Fibroblast of lung (primary cell): ENCODE measurements around the gene PYGB. TPM values are rescaled to one million over a fixed set of nuclear protein-coding genes. Genes with fewer than 3 reads are reported as not detected.

Experiments used
- DNase-seq, 2 donors: peaks; one replicate each; pipeline versions ENCODE4 v3.0.0 to v3.0.0-alpha.2; 2010; ENCODE audit warnings: low read depth in 2 of 2
- H2AFZ ChIP-seq: 2 replicates; pipeline ENCODE4 v1.5.1; 2012; ENCODE audit warnings: low read length, control low read depth, inconsistent platforms
- H3K27ac ChIP-seq: 2 replicates; pipeline ENCODE4 v1.5.1; 2011; ENCODE audit warnings: low read length, control low read depth; ENCODE audit not compliant: insufficient read depth
- H3K27me3 ChIP-seq: 2 replicates; pipeline ENCODE4 v1.5.1; 2011; ENCODE audit warnings: mild to moderate bottlenecking, low read length; ENCODE audit not compliant: control insufficient read depth, insufficient read depth
- H3K36me3 ChIP-seq: 2 replicates; pipeline ENCODE4 v1.5.1; 2011; ENCODE audit warnings: low read length; ENCODE audit not compliant: control insufficient read depth, insufficient read depth
- H3K4me1 ChIP-seq: 2 replicates; pipeline ENCODE4 v1.5.1; 2011; ENCODE audit warnings: low read length; ENCODE audit not compliant: control insufficient read depth, insufficient read depth; ENCODE audit errors: extremely low read depth
- H3K4me2 ChIP-seq: 2 replicates; pipeline ENCODE4 v1.5.1; 2011; ENCODE audit warnings: low read length, control low read depth; ENCODE audit not compliant: insufficient read depth; ENCODE audit errors: extremely low read depth
- H3K4me3 ChIP-seq, 4 experiments: fragments of 200-600 bp in 1 of 4; sonication (generic) in 1 of 4; replicated peaks in 1 of 4; 2 replicates each; pipeline ENCODE4 v1.5.1; 2011 to 2016; ENCODE audit warnings: low read length in 4 of 4, low read depth in 3 of 4, mild to moderate bottlenecking in 3 of 4, control low read depth in 2 of 4, inconsistent platforms in 1 of 4, mixed read lengths in 1 of 4; ENCODE audit not compliant: insufficient read depth in 1 of 4; ENCODE audit errors: control extremely low read depth in 1 of 4
- H3K79me2 ChIP-seq: 2 replicates; pipeline ENCODE4 v1.5.1; 2012; ENCODE audit warnings: mild to moderate bottlenecking, low read length, inconsistent platforms; ENCODE audit not compliant: control insufficient read depth, insufficient read depth
- H3K9ac ChIP-seq: 2 replicates; pipeline ENCODE4 v1.5.1; 2011; ENCODE audit warnings: mild to moderate bottlenecking, low read length, control low read depth; ENCODE audit not compliant: insufficient read depth
- H3K9me3 ChIP-seq: 2 replicates; pipeline ENCODE4 v1.5.1; 2012; ENCODE audit warnings: low read depth, low read length; ENCODE audit not compliant: control insufficient read depth, insufficient read depth
- H4K20me1 ChIP-seq: 2 replicates; pipeline ENCODE4 v1.5.1; 2011; ENCODE audit warnings: low read length; ENCODE audit not compliant: control insufficient read depth, insufficient read depth; ENCODE audit errors: extremely low read depth
- EZH2 ChIP-seq: IDR thresholded peaks from 2 replicates; pipeline ENCODE4 v1.5.1; 2012; ENCODE audit warnings: low read length, control low read depth, mild to moderate bottlenecking; ENCODE audit errors: missing control alignments
- polyA plus RNA-seq, 2 donors: library from polyadenylated mRNA; depleted of rRNA in 1 of 2; stranded (reverse) in 1 of 2; unstranded in 1 of 2; fragments of >200 nt; gene quantifications; 2 replicates each; pipeline ENCODE4 v1.2.1, GENCODE V29; 2011 to 2012; ENCODE audit warnings: missing spikeins in 1 of 2
- total RNA-seq: library from RNA; depleted of rRNA; stranded (reverse); fragments of >200 nt; gene quantifications from 2 replicates; pipeline ENCODE4 v1.2.1, GENCODE V29; 2014
- TF ChIP-seq, protein P1 (sequence below), 2 donors: IDR thresholded peaks in 1 of 2; conservative IDR thresholded peaks in 1 of 2; 1 replicate in 1 of 2; 2 replicates in 1 of 2; pipeline ENCODE4 v1.5.1; 2011 to 2012; ENCODE audit warnings: low read length in 2 of 2, control low read depth in 1 of 2, inconsistent platforms in 1 of 2, low read depth in 1 of 2, mild to moderate bottlenecking in 1 of 2

Gene PYGB
- total and polyA plus RNA-seq, 2 donors (not counting 1 experiment from before 2014, with no cell fraction given), result 37.0 to 89.5 TPM

DNA sequence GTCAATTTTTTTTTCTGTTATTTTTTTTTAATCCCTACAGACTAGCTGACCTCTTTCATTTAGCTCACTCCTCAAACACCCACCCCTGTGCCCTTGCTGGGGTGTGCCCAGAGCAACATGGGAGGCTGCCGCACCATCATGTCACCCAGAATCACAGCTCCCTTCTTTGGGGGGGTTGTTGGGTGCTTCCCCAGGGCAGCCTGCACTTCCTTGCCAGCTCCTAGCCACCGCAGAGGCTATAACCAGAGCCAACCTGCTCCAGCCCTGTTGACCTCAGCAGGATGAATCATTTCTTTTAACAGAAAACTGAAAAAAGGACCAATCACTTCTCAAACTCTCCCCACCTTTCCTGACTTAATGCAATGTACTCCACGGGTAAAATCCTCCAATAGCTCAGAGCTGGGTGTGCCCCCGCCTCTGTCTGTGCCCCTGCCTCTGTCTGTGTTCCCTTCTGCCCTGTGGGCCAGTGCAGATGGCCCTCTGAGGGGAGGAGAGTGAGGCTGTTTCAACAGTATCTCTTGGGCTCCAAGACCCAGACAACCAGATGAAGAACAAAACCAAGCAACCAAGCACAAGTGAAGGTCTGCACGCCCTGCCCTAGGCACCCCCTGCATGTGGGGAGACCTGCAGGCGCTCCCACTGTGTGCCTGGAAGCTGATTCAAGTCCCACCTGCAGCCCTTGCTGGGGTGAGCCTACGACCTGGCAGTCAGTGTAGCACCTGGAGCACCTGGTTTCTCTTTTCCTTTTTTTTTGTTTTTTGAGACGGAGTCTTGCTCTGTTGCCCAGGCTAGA lies 67.7 kb downstream of the PYGB start:
- Histone ChIP-seq H3K9ac (no peak overlapping the region), H3K4me2 (no peak overlapping the region)
- DNase-seq, result peak in 1 of 2 donors; percentile 74

DNA sequence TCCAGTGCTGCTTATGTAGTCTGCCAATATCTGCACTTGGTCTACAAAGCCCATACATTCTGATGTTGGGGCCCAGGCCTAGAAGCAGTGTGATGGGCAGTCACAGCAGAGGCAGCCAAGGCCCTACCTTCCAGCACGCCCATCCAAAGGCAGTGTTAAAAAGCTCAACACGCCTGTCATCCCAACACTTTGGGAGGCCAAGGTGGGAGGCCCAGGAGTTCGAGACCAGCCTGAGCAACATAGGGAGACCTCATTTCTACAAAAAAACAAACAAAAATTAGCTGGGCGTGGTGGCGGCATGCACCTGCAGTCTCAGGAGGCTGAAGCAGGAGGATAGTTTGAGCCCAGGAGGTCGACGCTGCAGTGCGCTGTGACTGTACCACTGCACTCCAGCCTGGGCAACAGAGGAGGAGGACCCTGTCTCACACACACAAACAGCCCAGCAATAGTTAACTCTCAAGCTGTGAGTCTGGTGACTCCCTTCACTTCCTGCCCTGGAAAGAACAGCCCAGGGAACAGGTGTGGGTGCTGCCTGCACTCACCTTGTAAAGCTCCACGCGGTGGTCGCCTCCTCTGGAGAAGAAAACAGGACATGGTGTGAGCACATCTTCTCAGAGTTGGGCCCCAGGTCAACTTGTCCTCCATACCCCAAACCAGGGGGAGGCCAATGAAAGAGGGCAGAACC lies 68.8 kb downstream of the PYGB start:
- no peak overlapping the region for H3K4me3 ChIP-seq
- DNase-seq, result no peak
- peaks cover 3% of the 10 kb centered on the region for H3K79me2 ChIP-seq
- H4K20me1 ChIP-seq, result no peaks in the 10 kb centered on the region
- no peak overlapping the region for H3K4me2 ChIP-seq
- no peak overlapping the region for H2AFZ ChIP-seq
- peaks cover 15% of the 10 kb centered on the region for H3K4me1 ChIP-seq
- no peaks in the 10 kb centered on the region for H3K9me3 ChIP-seq
- no peak overlapping the region for H3K27ac ChIP-seq
- H3K36me3 ChIP-seq, result peaks cover 3% of the 10 kb centered on the region
- H3K9ac ChIP-seq, result no peak overlapping the region
- no peak for TF ChIP-seq EZH2
- TF ChIP-seq, protein P1, sequence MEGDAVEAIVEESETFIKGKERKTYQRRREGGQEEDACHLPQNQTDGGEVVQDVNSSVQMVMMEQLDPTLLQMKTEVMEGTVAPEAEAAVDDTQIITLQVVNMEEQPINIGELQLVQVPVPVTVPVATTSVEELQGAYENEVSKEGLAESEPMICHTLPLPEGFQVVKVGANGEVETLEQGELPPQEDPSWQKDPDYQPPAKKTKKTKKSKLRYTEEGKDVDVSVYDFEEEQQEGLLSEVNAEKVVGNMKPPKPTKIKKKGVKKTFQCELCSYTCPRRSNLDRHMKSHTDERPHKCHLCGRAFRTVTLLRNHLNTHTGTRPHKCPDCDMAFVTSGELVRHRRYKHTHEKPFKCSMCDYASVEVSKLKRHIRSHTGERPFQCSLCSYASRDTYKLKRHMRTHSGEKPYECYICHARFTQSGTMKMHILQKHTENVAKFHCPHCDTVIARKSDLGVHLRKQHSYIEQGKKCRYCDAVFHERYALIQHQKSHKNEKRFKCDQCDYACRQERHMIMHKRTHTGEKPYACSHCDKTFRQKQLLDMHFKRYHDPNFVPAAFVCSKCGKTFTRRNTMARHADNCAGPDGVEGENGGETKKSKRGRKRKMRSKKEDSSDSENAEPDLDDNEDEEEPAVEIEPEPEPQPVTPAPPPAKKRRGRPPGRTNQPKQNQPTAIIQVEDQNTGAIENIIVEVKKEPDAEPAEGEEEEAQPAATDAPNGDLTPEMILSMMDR (conservative IDR thresholded peaks at IDR 0.05 in 1 of 2, IDR thresholded peaks at IDR 0.05 in 1 of 2; ENCODE audit: low read depth in 1 of 2, low read length in 2 of 2), result no peak
- no peaks in the 10 kb centered on the region for H3K27me3 ChIP-seq

More for the DNA sequence above, 67.7 kb downstream of the PYGB start:
- H3K79me2 ChIP-seq, result peaks cover 3% of the 10 kb centered on the region
- no peak for TF ChIP-seq EZH2
- TF ChIP-seq, protein P1 (conservative IDR thresholded peaks at IDR 0.05 in 1 of 2, IDR thresholded peaks at IDR 0.05 in 1 of 2; ENCODE audit: low read depth in 1 of 2, low read length in 2 of 2), result no peak
- peaks cover 2% of the 10 kb centered on the region for H3K36me3 ChIP-seq
- no peaks in the 10 kb centered on the region for H3K9me3 ChIP-seq
- no peak overlapping the region for H2AFZ ChIP-seq
- H4K20me1 ChIP-seq, result no peaks in the 10 kb centered on the region
- no peaks in the 10 kb centered on the region for H3K27me3 ChIP-seq
- no peak overlapping the region for H3K4me3 ChIP-seq
- H3K27ac ChIP-seq, result no peak overlapping the region
- H3K4me1 ChIP-seq, result peaks cover 18% of the 10 kb centered on the region

DNA sequence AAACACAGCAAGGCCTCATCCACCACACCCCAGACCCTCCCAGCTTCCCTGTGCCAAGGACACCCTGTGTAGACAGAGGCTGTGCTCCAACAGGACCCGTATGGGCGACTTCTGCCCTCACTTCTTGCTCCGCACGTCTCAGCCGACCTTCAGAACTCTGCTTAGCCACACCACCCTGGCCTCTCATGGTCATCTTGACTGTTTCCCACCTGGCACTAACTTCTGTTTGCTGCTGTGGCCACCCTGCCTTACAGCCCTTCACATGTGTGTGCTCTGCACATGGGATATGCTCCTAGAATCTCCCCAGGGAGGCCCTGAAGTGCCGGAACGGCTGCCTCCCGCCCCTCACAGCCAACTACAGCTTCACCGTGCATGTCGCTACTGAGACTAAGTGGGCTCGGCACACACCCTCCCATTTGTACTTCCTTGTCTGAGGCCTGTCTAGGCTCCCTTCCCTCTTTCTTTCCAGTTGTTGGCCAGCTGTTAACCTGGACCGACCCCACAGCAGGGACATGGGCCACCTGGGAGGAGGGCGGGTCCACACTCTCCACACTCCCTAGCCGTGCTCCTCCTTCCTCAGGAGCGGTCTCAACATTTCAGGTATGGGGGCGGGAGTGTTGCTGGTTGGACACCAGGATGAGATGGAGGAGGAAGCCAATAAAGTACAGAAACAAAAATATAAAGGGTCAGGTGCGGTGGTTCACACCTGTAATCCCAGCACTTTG lies 69.6 kb downstream of the PYGB start:
- Histone ChIP-seq H3K79me2 (peaks cover 3% of the 10 kb centered on the region), H3K9me3 (no peaks in the 10 kb centered on the region), H3K4me2 (no peak overlapping the region), H4K20me1 (no peaks in the 10 kb centered on the region), H3K4me3 (no peak overlapping the region), H3K4me1 (peaks cover 15% of the 10 kb centered on the region), H3K27me3 (no peaks in the 10 kb centered on the region), H2AFZ (no peak overlapping the region), H3K27ac (no peak overlapping the region), H3K36me3 (peaks cover 5% of the 10 kb centered on the region), H3K9ac (no peak overlapping the region)
- no peak for DNase-seq
- TF ChIP-seq EZH2, result no peak
- TF ChIP-seq, protein P1 (conservative IDR thresholded peaks at IDR 0.05 in 1 of 2, IDR thresholded peaks at IDR 0.05 in 1 of 2; ENCODE audit: low read depth in 1 of 2, low read length in 2 of 2), result no peak
